GM06990 (cell line): ENCODE data around the gene TTC39C.

Source experiments
- DNase-seq: peaks from one replicate; pipeline ENCODE4 v3.0.0-alpha.2; 2011; ENCODE audit not compliant: insufficient read length; ENCODE audit errors: extremely low read depth
- H3K27me3 ChIP-seq: replicated peaks from 2 replicates; pipeline ENCODE4 v1.6.0; 2011; ENCODE audit warnings: low read length; ENCODE audit not compliant: control insufficient read depth, insufficient read depth
- H3K36me3 ChIP-seq: 2 replicates; pipeline ENCODE4 v1.5.1; 2011; ENCODE audit warnings: low read length; ENCODE audit not compliant: control insufficient read depth, insufficient read depth
- H3K4me3 ChIP-seq: replicated peaks from 2 replicates; pipeline ENCODE4 v1.5.1; 2011; ENCODE audit warnings: low read depth, mild to moderate bottlenecking, control low read depth, low read length
- CTCF ChIP-seq: IDR thresholded peaks from 2 replicates; pipeline ENCODE4 v1.5.1; 2011; ENCODE audit warnings: low read length, control low read depth, mild to moderate bottlenecking, inconsistent platforms; ENCODE audit not compliant: insufficient read depth, poor library complexity, severe bottlenecking

TTC39C gene

DNA sequence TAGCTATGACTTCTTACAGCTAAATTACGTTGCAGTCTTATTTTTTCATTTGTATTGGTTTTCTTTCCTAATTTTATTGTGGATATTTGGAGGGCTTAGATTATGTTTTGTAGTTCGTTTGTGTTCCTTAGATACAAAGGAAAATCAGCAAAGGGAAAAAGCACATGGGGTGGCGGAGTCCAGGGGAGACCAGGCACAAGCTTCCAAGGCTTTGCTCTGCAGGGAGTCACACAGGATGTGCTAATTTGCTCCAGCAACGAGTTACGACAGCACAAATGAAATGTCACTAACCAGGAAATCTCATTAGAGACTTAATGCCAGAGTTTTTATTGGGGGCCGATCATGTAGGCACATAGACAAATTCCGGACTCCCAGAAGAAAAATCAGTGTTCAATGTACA lies 63.8 kb downstream of the TTC39C start:
- Histone ChIP-seq H3K27me3 (no peaks in the 10 kb centered on the region), H3K4me3 (no peak overlapping the region), H3K36me3 (no peaks in the 10 kb centered on the region; the same call in none of the 2 replicates)
- DNase-seq = no peak
- TF ChIP-seq CTCF = no peak

GRCh38 chr18:24080861-24081260 lies 66.3 kb downstream of the TTC39C start:
- no peaks in the 10 kb centered on the region for H3K27me3 ChIP-seq
- no peaks in the 10 kb centered on the region; the same call in 1 of the 2 replicates for H3K36me3 ChIP-seq
- H3K4me3 ChIP-seq = no peak overlapping the region
- DNase-seq = no peak
- no peak for TF ChIP-seq CTCF

GRCh38 chr18:24083550-24083949 lies 69.0 kb downstream of the TTC39C start:
- no peak for TF ChIP-seq CTCF
- Histone ChIP-seq H3K27me3 (no peaks in the 10 kb centered on the region), H3K4me3 (no peak overlapping the region), H3K36me3 (peaks cover 4% of the 10 kb centered on the region)
- DNase-seq = no peak

DNA sequence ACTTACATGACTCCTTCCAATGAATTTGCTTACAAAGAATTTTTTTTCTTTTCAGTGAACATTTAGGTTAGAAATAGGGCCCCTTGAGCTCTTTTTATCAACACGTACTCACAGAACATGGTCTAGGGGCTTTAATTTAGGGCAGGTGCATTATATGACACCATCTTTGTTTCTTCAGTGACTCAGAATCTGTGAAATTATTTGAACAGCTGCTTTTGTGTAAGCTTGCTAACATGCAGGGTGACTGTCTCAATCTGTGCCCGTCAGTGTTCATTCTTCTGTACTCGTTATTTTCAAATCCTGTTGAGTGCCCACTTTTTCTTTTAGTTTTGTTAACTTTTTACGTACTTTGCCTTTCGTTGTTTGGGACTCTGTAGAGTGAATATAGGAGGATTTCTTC lies 71.5 kb downstream of the TTC39C start:
- DNase-seq = no peak
- H3K36me3 ChIP-seq = peaks cover 4% of the 10 kb centered on the region
- no peak overlapping the region for H3K4me3 ChIP-seq
- no peak for TF ChIP-seq CTCF
- no peaks in the 10 kb centered on the region for H3K27me3 ChIP-seq

GRCh38 chr18:24089076-24089475 lies 74.5 kb downstream of the TTC39C start:
- no peak for TF ChIP-seq CTCF
- H3K27me3 ChIP-seq = no peaks in the 10 kb centered on the region
- peaks cover 4% of the 10 kb centered on the region for H3K36me3 ChIP-seq
- DNase-seq = no peak
- no peak overlapping the region for H3K4me3 ChIP-seq
